Glutamatergic neuron (in vitro differentiated cells): ENCODE data around the gene CALN1. TPM values are rescaled to one million over a fixed set of nuclear protein-coding genes. Genes with fewer than 3 reads are reported as not detected.
A peak's percentile ranks its signal among the peaks of the same experiment; 100 is the strongest.

Experiments
- DNase-seq: peaks from one replicate; pipeline ENCODE4 v3.0.0; 2022
- H3K27ac Mint-ChIP-seq: one replicate; pipeline ENCODE4 v1.8.0; 2020; ENCODE audit warnings: mild to moderate bottlenecking, mixed read lengths, inconsistent platforms; ENCODE audit not compliant: unreplicated experiment
- H3K27me3 Mint-ChIP-seq: one replicate; pipeline ENCODE4 v1.8.0; 2020; ENCODE audit warnings: mild to moderate bottlenecking, moderate library complexity, mixed read lengths, inconsistent platforms; ENCODE audit not compliant: unreplicated experiment
- H3K36me3 Mint-ChIP-seq: one replicate; pipeline ENCODE4 v1.8.0; 2020; ENCODE audit warnings: mild to moderate bottlenecking, mixed read lengths, inconsistent platforms; ENCODE audit not compliant: unreplicated experiment
- H3K4me1 Mint-ChIP-seq: one replicate; pipeline ENCODE4 v1.8.0; 2020; ENCODE audit warnings: mild to moderate bottlenecking, low read depth, mixed read lengths, inconsistent platforms; ENCODE audit not compliant: unreplicated experiment
- H3K4me3 Mint-ChIP-seq: one replicate; pipeline ENCODE4 v1.8.0; 2020; ENCODE audit warnings: mild to moderate bottlenecking, mixed read lengths, inconsistent platforms; ENCODE audit not compliant: unreplicated experiment
- H3K9me3 Mint-ChIP-seq: one replicate; pipeline ENCODE4 v1.8.0; 2020; ENCODE audit warnings: mild to moderate bottlenecking, moderate library complexity, mixed read lengths, inconsistent platforms; ENCODE audit not compliant: unreplicated experiment
- total RNA-seq: library from RNA; stranded (reverse); fragmentation: NEBNext Ultra II Directional; extraction: Animal tissue kit (Norgen Biotek cat#: 25700); gene quantifications from one replicate; pipeline ENCODE4 v1.2.1, GENCODE V29; 2021; ENCODE audit not compliant: unreplicated experiment
- TF ChIP-seq, protein P1 (sequence below): fragments of 200-600 bp; sonication (generic); IDR thresholded peaks from one replicate; pipeline ENCODE4 v1.5.0; 2021; ENCODE audit not compliant: partially characterized antibody, unreplicated experiment

The CALN1 gene
- total RNA-seq, 1 donor from 2014 or later = 3.5 TPM

DNA sequence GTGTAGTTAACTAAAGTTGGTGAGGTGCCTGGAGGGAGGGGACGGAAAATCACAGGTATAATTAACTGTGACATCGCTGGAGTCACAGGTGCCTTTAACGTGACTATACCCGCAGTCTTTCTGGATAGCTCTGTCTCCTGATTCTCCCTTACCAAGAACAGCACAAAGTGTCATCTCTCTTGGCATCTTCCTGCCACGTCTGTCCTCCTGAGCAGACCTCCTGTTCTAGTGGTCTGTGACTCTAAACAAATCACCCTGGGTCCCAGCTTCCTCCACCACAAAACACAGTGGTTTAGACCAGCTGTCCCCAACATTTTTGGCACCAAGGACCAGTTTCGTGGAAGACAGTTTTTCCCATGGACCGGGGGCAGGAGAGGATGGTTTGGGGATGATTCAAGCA, 90.5 kb downstream of the CALN1 start:
- H3K27ac Mint-ChIP-seq = no peak overlapping the region
- no peak overlapping the region for H3K4me3 Mint-ChIP-seq
- no peak for DNase-seq
- H3K27me3 Mint-ChIP-seq = peaks cover 4% of the 10 kb centered on the region
- peaks cover 6% of the 10 kb centered on the region for H3K4me1 Mint-ChIP-seq
- peaks cover 9% of the 10 kb centered on the region for H3K36me3 Mint-ChIP-seq
- TF ChIP-seq, protein P1, sequence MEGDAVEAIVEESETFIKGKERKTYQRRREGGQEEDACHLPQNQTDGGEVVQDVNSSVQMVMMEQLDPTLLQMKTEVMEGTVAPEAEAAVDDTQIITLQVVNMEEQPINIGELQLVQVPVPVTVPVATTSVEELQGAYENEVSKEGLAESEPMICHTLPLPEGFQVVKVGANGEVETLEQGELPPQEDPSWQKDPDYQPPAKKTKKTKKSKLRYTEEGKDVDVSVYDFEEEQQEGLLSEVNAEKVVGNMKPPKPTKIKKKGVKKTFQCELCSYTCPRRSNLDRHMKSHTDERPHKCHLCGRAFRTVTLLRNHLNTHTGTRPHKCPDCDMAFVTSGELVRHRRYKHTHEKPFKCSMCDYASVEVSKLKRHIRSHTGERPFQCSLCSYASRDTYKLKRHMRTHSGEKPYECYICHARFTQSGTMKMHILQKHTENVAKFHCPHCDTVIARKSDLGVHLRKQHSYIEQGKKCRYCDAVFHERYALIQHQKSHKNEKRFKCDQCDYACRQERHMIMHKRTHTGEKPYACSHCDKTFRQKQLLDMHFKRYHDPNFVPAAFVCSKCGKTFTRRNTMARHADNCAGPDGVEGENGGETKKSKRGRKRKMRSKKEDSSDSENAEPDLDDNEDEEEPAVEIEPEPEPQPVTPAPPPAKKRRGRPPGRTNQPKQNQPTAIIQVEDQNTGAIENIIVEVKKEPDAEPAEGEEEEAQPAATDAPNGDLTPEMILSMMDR = no peak
- H3K9me3 Mint-ChIP-seq = peaks cover 3% of the 10 kb centered on the region

DNA sequence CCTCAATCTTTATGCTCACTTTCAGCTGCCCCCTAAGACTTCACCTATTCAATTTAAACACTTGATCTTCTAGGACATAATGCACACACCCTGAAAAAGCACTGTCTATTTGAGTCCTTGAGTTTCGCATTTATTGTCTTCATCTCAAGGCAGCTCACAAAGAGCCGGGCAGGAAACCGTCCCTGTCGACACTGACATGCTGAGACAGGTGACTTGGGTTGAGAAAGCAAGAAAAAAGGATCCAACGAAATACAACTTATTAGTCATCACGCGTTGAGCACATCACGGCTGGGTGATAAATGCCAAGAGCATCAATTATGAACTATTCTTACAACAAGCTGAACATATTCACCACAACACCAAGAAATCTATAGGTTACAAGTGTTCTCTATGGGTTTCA, 91.1 kb downstream of the CALN1 start:
- no peak overlapping the region for H3K4me3 Mint-ChIP-seq
- TF ChIP-seq, protein P1 = no peak
- H3K27me3 Mint-ChIP-seq = peaks cover 4% of the 10 kb centered on the region
- peaks cover 6% of the 10 kb centered on the region for H3K4me1 Mint-ChIP-seq
- peaks cover 9% of the 10 kb centered on the region for H3K36me3 Mint-ChIP-seq
- H3K27ac Mint-ChIP-seq = no peak overlapping the region
- no peak for DNase-seq
- peaks cover 3% of the 10 kb centered on the region for H3K9me3 Mint-ChIP-seq

DNA sequence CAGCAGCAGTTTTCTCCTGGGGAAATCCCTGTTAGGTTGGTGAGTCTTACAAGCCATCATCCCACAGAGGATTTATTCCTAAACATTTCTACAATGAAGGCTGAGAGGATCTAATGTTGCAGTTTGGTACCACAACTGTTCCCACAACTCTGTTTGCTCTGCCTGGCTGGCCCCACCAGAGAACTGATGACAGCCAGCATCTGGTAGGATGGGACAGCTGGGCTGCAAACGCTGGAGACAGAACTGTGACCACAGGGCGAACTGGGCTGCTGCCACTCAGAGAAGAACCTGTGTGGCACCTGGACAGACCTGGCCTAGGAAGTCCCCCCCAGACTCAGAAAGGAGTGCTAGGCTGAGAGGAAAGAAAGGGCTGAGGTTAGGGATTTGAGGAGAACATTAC, 94.8 kb downstream of the CALN1 start:
- TF ChIP-seq, protein P1 = no peak
- Mint-ChIP-seq H3K4me1 (peaks cover 6% of the 10 kb centered on the region), H3K9me3 (peaks cover 2% of the 10 kb centered on the region), H3K4me3 (no peak overlapping the region), H3K36me3 (peaks cover 9% of the 10 kb centered on the region), H3K27me3 (peaks cover 4% of the 10 kb centered on the region), H3K27ac (no peak overlapping the region)
- peak; percentile 29 for DNase-seq

DNA sequence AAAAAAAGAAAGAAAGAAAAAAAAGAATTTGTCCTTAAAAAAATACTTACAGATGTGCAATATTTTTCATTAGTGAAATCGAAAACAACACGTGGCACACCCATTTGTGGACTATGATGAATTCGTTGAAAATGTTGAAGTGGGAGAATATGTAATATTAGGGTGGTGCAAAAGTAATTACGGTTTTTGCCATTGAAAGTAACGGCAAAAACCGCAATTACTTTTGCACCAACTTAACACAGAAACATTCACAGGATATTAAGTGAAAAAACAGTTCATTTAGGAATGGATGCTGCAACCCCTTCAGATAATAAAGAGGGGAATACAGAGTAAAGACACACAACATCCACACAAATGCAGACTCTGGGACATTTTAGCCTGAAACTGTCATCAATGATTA, 96.0 kb downstream of the CALN1 start:
- TF ChIP-seq, protein P1 = no peak
- no peak for DNase-seq
- Mint-ChIP-seq H3K9me3 (peaks cover 2% of the 10 kb centered on the region), H3K4me3 (no peak overlapping the region), H3K27ac (no peak overlapping the region), H3K4me1 (peaks cover 6% of the 10 kb centered on the region), H3K36me3 (peaks cover 9% of the 10 kb centered on the region), H3K27me3 (peaks cover 4% of the 10 kb centered on the region)

DNA sequence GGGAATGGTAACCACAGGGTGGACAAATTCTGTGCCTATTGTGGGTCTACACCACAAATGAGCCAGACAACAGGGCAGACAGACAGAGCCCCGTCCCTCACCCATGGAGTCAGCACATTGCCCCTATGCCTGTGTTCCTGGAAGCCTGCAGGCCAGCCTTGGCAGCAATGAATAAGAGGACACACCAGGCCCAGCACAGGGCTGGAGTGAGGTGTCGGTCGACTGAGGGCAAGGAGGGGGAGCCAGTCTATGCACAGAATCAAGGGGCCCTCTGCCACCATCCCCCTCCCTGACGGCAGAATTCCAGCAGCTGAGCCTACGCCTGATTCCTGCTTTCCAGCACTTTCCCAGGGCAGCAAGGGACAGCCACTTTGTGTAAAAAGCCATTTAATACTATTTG, 98.2 kb downstream of the CALN1 start:
- peaks cover under 1% of the 10 kb centered on the region for H3K36me3 Mint-ChIP-seq
- no peak overlapping the region for H3K27ac Mint-ChIP-seq
- H3K4me3 Mint-ChIP-seq = no peak overlapping the region
- TF ChIP-seq, protein P1 = no peak
- H3K27me3 Mint-ChIP-seq = no peaks in the 10 kb centered on the region
- H3K9me3 Mint-ChIP-seq = no peaks in the 10 kb centered on the region
- H3K4me1 Mint-ChIP-seq = peaks cover 6% of the 10 kb centered on the region
- DNase-seq = no peak
